Transverse colon (tissue), 4 donors: ENCODE results near the gene PAK1IP1. TPM values are rescaled to one million over a fixed set of nuclear protein-coding genes. Genes with fewer than 3 reads are reported as not detected.
"Not testable (repeated sequence)": the region's sequence is repeated elsewhere in the genome, so short reads cannot be mapped to it uniquely, and the experiment has no call there.

Source experiments
- DNase-seq: peaks from one replicate; pipeline ENCODE4 v3.0.0-alpha.2; 2019
- H3K27ac ChIP-seq, 4 donors: fragments of 200-600 bp; sonication (generic); 2 replicates each; pipeline ENCODE4 v1.5.1; 2016 to 2018; ENCODE audit warnings: inconsistent platforms in 4 of 4
- H3K27me3 ChIP-seq: fragments of 200-600 bp; sonication (generic); 2 replicates; pipeline ENCODE4 v1.5.1; 2017; ENCODE audit warnings: inconsistent platforms
- H3K36me3 ChIP-seq, 4 donors: fragments of 200-600 bp; sonication (generic); 2 replicates each; pipeline ENCODE4 v1.5.1; 2017 to 2019; ENCODE audit warnings: inconsistent platforms in 4 of 4
- H3K4me1 ChIP-seq, 4 donors: fragments of 200-600 bp; sonication (generic); 2 replicates each; pipeline ENCODE4 v1.5.1; 2017 to 2020; ENCODE audit warnings: inconsistent platforms in 4 of 4
- H3K4me3 ChIP-seq, 4 donors: fragments of 200-600 bp; sonication (generic); 1 replicate in 1 of 4; 2 replicates in 3 of 4; pipeline versions ENCODE4 v1.5.1 to v1.6.1; 2017 to 2019; ENCODE audit warnings: inconsistent platforms in 4 of 4
- H3K9me3 ChIP-seq, 2 donors: fragments of 200-600 bp; sonication (generic); 2 replicates each; pipeline ENCODE4 v1.5.1; 2017 to 2019; ENCODE audit warnings: inconsistent platforms in 2 of 2
- CTCF ChIP-seq, 5 experiments: fragments of 200-600 bp in 3 of 5; fragments of 450-650 bp in 2 of 5; sonication (generic) in 3 of 5; IDR thresholded peaks; 1 replicate in 2 of 5; 2 replicates in 3 of 5; pipeline ENCODE4 v1.5.1; 2016 to 2017; ENCODE audit warnings: antibody characterized with exemption in 5 of 5, inconsistent platforms in 3 of 5, mild to moderate bottlenecking in 2 of 5, moderate library complexity in 1 of 5
- EP300 ChIP-seq: sonication (generic); formaldehyde crosslinking; IDR thresholded peaks from one replicate; pipeline ENCODE4 v1.6.1; 2017; ENCODE audit warnings: antibody characterized with exemption, low read depth
- POLR2A ChIP-seq: fragments of 450-650 bp; IDR thresholded peaks from one replicate; pipeline ENCODE4 v1.6.1; 2016; ENCODE audit warnings: antibody characterized with exemption, mild to moderate bottlenecking, moderate library complexity
- POLR2AphosphoS5 ChIP-seq, 3 donors: sonication (generic); formaldehyde crosslinking; IDR thresholded peaks; one replicate each; pipeline ENCODE4 v1.6.1; 2016; ENCODE audit warnings: antibody characterized with exemption in 3 of 3
- WGBS, 2 donors: methylation state at CpG; one replicate each; pipeline ENCODE4 v1.1.5; 2018; ENCODE audit warnings: low coverage in 1 of 2; 5-methylcytosine and 5-hydroxymethylcytosine counted together
- in situ Hi-C, 4 donors: fragments of 200-750 bp; cut with MboI; loops; one replicate each; pipeline versions ENCODE4 v1.15.0 to v1.15.1; 2017; ENCODE audit warnings: low sequenced_read_pairs in 3 of 4, low pct_ligation_motif_present in 1 of 4, low pct_unique_long_range_greater_than_20kb in 1 of 4
- intact Hi-C: fragments of 100-400 bp; cut with DNase I; formaldehyde crosslinking; loops from one replicate; pipeline ENCODE4 v1.15.1; 2023; ENCODE audit warnings: low total_unique reads
- small RNA-seq, 4 donors: library from RNA; depleted of rRNA; stranded (forward); fragments of <200 nt; gene quantifications; one replicate each; pipeline ENCODE3, GENCODE V24; 2016
- total RNA-seq, 4 donors: library from RNA; depleted of rRNA; stranded (reverse); fragments of >200 nt; gene quantifications; one replicate each; pipeline ENCODE4 v1.1.0, GENCODE V29; 2016

The PAK1IP1 gene
- total RNA-seq, 4 donors from 2014 or later, result 5.6 to 6.4 (median 6.0) TPM

- H3K27me3 ChIP-seq, result no peaks in the 10 kb centered on the region
- no peak for DNase-seq
- H3K4me1 ChIP-seq, result peaks cover 15 to 27% (median 22%) of the 10 kb centered on the region in 4 donors
- H3K4me3 ChIP-seq, result no peak overlapping the region
- no peak overlapping the region for H3K27ac ChIP-seq
- intact Hi-C loops, result loop anchor here (10.0 kb wide), 1 partner anchor 55 kb away; the partner anchor contains the start of genes C6orf52 and PAK1IP1
- H3K9me3 ChIP-seq, result no peaks in the 10 kb centered on the region
- WGBS, 2 donors, result 56% methylated on average over 2 of the region's 2 CpGs; no CpG with 5 or more reads in 1 of the 2 donors
- H3K36me3 ChIP-seq, result peaks cover 0 to 17% (median 3%) of the 10 kb centered on the region in 4 donors
- in situ Hi-C loops, result loop anchor here in 1 of 4 donors (10.0 kb wide), 1 partner anchor 55 kb away; the partner anchor contains the start of genes C6orf52 and PAK1IP1
- TF ChIP-seq CTCF (IDR thresholded peaks at IDR 0.05) (no peak), POLR2AphosphoS5 (IDR thresholded peaks at IDR 0.05) (no peak), POLR2A (no peak), EP300 (no peak)
These were observed 55.0 kb downstream of the PAK1IP1 start for GRCh38 chr6:10749734-10750133.

- peaks cover 15 to 27% (median 22%) of the 10 kb centered on the region in 4 donors for H3K4me1 ChIP-seq
- H3K4me3 ChIP-seq, in situ Hi-C loops, H3K27ac ChIP-seq, DNase-seq, intact Hi-C loops, H3K9me3 ChIP-seq, H3K27me3 ChIP-seq: not testable (repeated sequence)
- WGBS, 2 donors, result 90 to 93% methylated on average over 6 of the region's 6 CpGs
- peaks cover 0 to 22% (median 8%) of the 10 kb centered on the region in 4 donors for H3K36me3 ChIP-seq
These were observed 55.8 kb downstream of the PAK1IP1 start for GRCh38 chr6:10750568-10750967.

- H3K4me3 ChIP-seq, H3K27ac ChIP-seq, intact Hi-C loops, H3K27me3 ChIP-seq, DNase-seq, H3K9me3 ChIP-seq, in situ Hi-C loops: not testable (repeated sequence)
- WGBS, 2 donors, result 85% methylated on average over 5 of the region's 5 CpGs; no CpG with 5 or more reads in 1 of the 2 donors
- Histone ChIP-seq H3K4me1 (peaks cover 15 to 24% (median 21%) of the 10 kb centered on the region in 4 donors), H3K36me3 (peaks cover 0 to 27% (median 12%) of the 10 kb centered on the region in 4 donors)
These were observed 57.0 kb downstream of the PAK1IP1 start for GRCh38 chr6:10751757-10752156.

GRCh38 chr6:10756085-10756484, 61.3 kb downstream of the PAK1IP1 start:
- 91 to 93% methylated on average over 1 of the region's 1 CpG for WGBS, 2 donors
- Histone ChIP-seq H3K9me3 (no peaks in the 10 kb centered on the region), H3K27me3 (no peaks in the 10 kb centered on the region), H3K4me1 (no peaks in the 10 kb centered on the region), H3K4me3 (no peak overlapping the region), H3K27ac (no peak overlapping the region), H3K36me3 (peaks cover 0 to 32% (median 10%) of the 10 kb centered on the region in 4 donors)
- intact Hi-C loops, result no loop called here
- no peak for TF ChIP-seq POLR2A
- no peak for TF ChIP-seq EP300
- no peak for TF ChIP-seq CTCF (IDR thresholded peaks at IDR 0.05)
- no peak for TF ChIP-seq POLR2AphosphoS5 (IDR thresholded peaks at IDR 0.05)
- in situ Hi-C loops, result no loop called here
- DNase-seq, result no peak

Small RNAs within 50 kb of the gene (small RNA-seq; reads per million reads assigned to genes)
- 0 reads per million in 4 donors for gene RF00019
- gene RNA5SP203, result 0 to 0.14 (median 0) reads per million in 4 donors

Other genes starting within 250 kb of the PAK1IP1 start
- 10 to 100 TPM; 18.7 to 53.4 (median 31.3) TPM for gene GCNT2, start 173.6 kb upstream of the PAK1IP1 start, total RNA-seq
- not detected for gene C6orf52, start 356 bp upstream of the PAK1IP1 start, total RNA-seq
- 100 to 1,000 TPM in 1 of 4 donors, 10 to 100 TPM in 2, 1 to 10 TPM in 1; 9.7 to 125 (median 60.0) TPM for gene TMEM14C, start 28.1 kb downstream of the PAK1IP1 start, total RNA-seq
- gene TMEM14B, start 52.8 kb downstream of the PAK1IP1 start, total RNA-seq, result 10 to 100 TPM; 16.5 to 57.9 (median 48.7) TPM
- not detected for gene MAK, start 143.6 kb downstream of the PAK1IP1 start, total RNA-seq
- not detected for gene GCM2, start 187.1 kb downstream of the PAK1IP1 start, total RNA-seq
- under 1 TPM in 1 of 4 donors, not detected in 3; 0.95 TPM for gene SYCP2L, start 192.1 kb downstream of the PAK1IP1 start, total RNA-seq